HEK293 (cell line): ENCODE results near the gene SLC35G6.
"Not testable (repeated sequence)": the region's sequence is repeated elsewhere in the genome, so short reads cannot be mapped to it uniquely, and the experiment has no call there.

Source experiments
- CTCF ChIA-PET: fragments of 350-600 bp; formaldehyde crosslinking; extraction: SDS; loops from one replicate; lab custom pipeline; 2021; ENCODE audit warnings: antibody characterized with exemption; lab: Yijun Ruan, JAX
- POLR2A ChIA-PET: fragments of 300-600 bp; formaldehyde crosslinking; extraction: SDS; loops from one replicate; lab custom pipeline; 2020; ENCODE audit warnings: antibody characterized with exemption, inconsistent platforms; lab: Yijun Ruan, JAX
- H3K27ac ChIP-seq: fragments of 200-500 bp; sonication (Bioruptor generic); 2 replicates; pipeline ENCODE4 v1.5.1; 2014; ENCODE audit warnings: low read depth, low read length, control low read depth, inconsistent platforms; ENCODE audit errors: extremely low read depth
- H3K36me3 ChIP-seq, 2 experiments: fragments of 200-500 bp in 1 of 2; sonication (Bioruptor generic) in 1 of 2; 1 replicate in 1 of 2; 2 replicates in 1 of 2; pipeline ENCODE4 v1.5.1; 2014 to 2017; ENCODE audit warnings: inconsistent platforms in 2 of 2, low read length in 2 of 2; ENCODE audit not compliant: control insufficient read depth in 2 of 2, insufficient read depth in 1 of 2
- H3K4me1 ChIP-seq: fragments of 200-500 bp; sonication (Bioruptor generic); 2 replicates; pipeline ENCODE4 v1.5.1; 2014; ENCODE audit warnings: mild to moderate bottlenecking, low read length, inconsistent platforms; ENCODE audit not compliant: control insufficient read depth, insufficient read depth
- H3K4me3 ChIP-seq: 2 replicates; pipeline ENCODE4 v1.5.1; 2011; ENCODE audit warnings: low read depth, mild to moderate bottlenecking, control low read depth, low read length, moderate library complexity
- H3K9me3 ChIP-seq: fragments of 200-500 bp; sonication (Bioruptor generic); 2 replicates; pipeline ENCODE4 v1.5.1; 2014; ENCODE audit warnings: low read depth, low read length, inconsistent platforms; ENCODE audit not compliant: control insufficient read depth, insufficient read depth
- OVOL3 ChIP-seq: fragments of 450-650 bp; formaldehyde crosslinking; IDR thresholded peaks from 2 replicates; pipeline ENCODE4 v1.5.1; 2016; ENCODE audit warnings: missing biosample characterization, missing genetic modification characterization
- WT1 ChIP-seq: fragments of 450-650 bp; formaldehyde crosslinking; IDR thresholded peaks from 2 replicates; pipeline ENCODE4 v1.5.1; 2016; ENCODE audit warnings: missing biosample characterization, missing genetic modification characterization
- YY1 ChIP-seq: fragments of 450-650 bp; formaldehyde crosslinking; IDR thresholded peaks from 2 replicates; pipeline ENCODE4 v1.5.1; 2018; ENCODE audit warnings: missing biosample characterization, missing genetic modification characterization
- ZNF138 ChIP-seq: fragments of 450-650 bp; formaldehyde crosslinking; IDR thresholded peaks from 2 replicates; pipeline ENCODE4 v1.5.1; 2016; ENCODE audit warnings: missing biosample characterization, missing genetic modification characterization, borderline replicate concordance
- ZNF335 ChIP-seq: fragments of 450-650 bp; formaldehyde crosslinking; conservative IDR thresholded peaks from 2 replicates; pipeline ENCODE4 v1.5.1; 2016; ENCODE audit warnings: missing biosample characterization, missing genetic modification characterization
- ZNF394 ChIP-seq: fragments of 450-650 bp; formaldehyde crosslinking; IDR thresholded peaks from 2 replicates; pipeline ENCODE4 v1.5.1; 2016; ENCODE audit warnings: missing biosample characterization, missing genetic modification characterization, mild to moderate bottlenecking, moderate library complexity, borderline replicate concordance
- ZNF404 ChIP-seq: fragments of 450-650 bp; formaldehyde crosslinking; IDR thresholded peaks from 2 replicates; pipeline ENCODE4 v1.5.1; 2017; ENCODE audit warnings: missing biosample characterization, missing genetic modification characterization
- ZNF558 ChIP-seq: fragments of 450-650 bp; formaldehyde crosslinking; IDR thresholded peaks from 2 replicates; pipeline ENCODE4 v1.5.1; 2016; ENCODE audit warnings: missing biosample characterization, missing genetic modification characterization
- ZNF677 ChIP-seq: fragments of 450-650 bp; IDR thresholded peaks from 2 replicates; pipeline ENCODE4 v1.5.0; 2018; ENCODE audit warnings: missing biosample characterization, mild to moderate bottlenecking, missing genetic modification characterization, moderate library complexity
- TF ChIP-seq, protein P1 (sequence below): fragments of 450-650 bp; formaldehyde crosslinking; IDR thresholded peaks from 2 replicates; pipeline ENCODE4 v1.5.1; 2016; ENCODE audit warnings: missing biosample characterization, missing genetic modification characterization
- TF ChIP-seq, protein P2 (sequence below): fragments of 450-650 bp; formaldehyde crosslinking; IDR thresholded peaks from 2 replicates; pipeline ENCODE4 v1.5.1; 2017; ENCODE audit warnings: missing biosample characterization, missing genetic modification characterization
- TF ChIP-seq, protein P3 (sequence below): fragments of 450-650 bp; formaldehyde crosslinking; conservative IDR thresholded peaks from 2 replicates; pipeline ENCODE4 v1.5.1; 2016; ENCODE audit warnings: low read depth, missing biosample characterization, missing genetic modification characterization
- TF ChIP-seq, protein P4 (sequence below): fragments of 450-650 bp; formaldehyde crosslinking; IDR thresholded peaks from 2 replicates; pipeline ENCODE4 v1.5.1; 2016; ENCODE audit warnings: missing biosample characterization, missing genetic modification characterization
- TF ChIP-seq, protein P5 (sequence below): fragments of 450-650 bp; formaldehyde crosslinking; IDR thresholded peaks from 2 replicates; pipeline ENCODE4 v1.5.1; 2016; ENCODE audit warnings: missing biosample characterization, missing genetic modification characterization

The SLC35G6 gene

DNA sequence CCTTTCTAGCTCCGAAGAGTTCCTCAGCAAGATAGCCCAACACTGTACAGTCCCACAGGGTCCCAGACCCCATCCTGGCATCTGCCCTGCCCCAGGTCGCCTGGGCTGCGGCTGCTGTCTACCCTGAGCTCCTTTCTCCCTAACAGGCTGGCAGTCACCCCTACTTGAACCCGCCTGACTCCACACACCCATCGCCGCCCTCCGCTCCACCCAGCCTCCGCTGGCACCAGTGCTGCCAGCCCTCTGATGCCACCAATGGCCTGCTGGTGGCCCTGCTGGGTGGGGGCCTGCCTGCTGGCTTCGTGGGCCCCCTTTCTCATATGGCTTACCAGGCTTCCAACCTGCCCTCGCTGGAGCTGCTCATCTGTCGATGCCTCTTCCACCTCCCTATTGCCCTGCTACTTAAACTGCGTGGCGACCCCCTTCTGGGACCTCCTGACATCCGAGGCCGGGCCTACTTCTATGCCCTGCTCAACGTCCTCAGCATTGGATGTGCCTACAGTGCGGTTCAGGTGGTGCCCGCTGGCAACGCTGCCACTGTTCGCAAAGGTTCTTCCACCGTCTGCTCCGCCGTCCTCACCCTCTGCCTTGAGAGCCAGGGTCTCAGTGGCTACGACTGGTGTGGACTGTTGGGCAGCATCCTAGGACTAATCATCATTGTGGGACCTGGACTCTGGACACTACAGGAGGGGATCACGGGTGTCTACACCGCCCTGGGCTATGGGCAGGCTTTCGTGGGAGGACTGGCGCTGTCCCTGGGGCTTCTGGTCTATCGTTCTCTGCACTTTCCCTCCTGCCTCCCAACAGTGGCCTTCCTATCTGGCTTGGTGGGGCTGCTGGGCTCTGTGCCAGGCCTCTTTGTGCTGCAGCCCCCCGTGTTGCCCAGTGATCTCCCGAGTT, 846 bp downstream of the SLC35G6 start:
- not testable (repeated sequence) for H3K27ac ChIP-seq, H3K9me3 ChIP-seq, H3K4me3 ChIP-seq
- ChIA-PET POLR2A (interaction anchor here (0.6 to 3.9 kb wide), 2 partner anchors 33 to 78 kb away, joined by 3 to 27 read pairs; partner anchors contain the start of gene TMEM256), CTCF (interaction anchor here (0.6 to 1.1 kb wide), 4 partner anchors 45 to 572 kb away, joined by 3 to 5 read pairs (median 4); partner anchors contain the start of gene TMEM102)
- peaks cover 3 to 12% of the 10 kb centered on the region in 2 experiments; a peak in 2 of 3 replicates for H3K36me3 ChIP-seq
- H3K4me1 ChIP-seq = peaks cover 25% of the 10 kb centered on the region

DNA sequence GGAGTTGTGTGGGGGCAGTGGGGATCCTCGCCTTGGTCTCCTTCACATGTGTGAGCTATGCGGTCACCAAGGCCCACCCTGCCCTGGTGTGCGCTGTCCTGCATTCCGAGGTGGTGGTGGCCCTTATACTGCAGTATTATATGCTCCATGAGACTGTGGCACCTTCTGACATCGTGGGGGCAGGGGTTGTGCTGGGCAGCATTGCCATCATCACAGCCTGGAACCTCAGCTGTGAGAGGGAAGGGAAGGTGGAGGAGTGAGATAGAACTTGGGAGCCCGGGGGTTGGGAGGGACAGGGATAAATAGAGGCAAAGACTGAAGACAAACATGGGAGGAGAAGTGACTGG, 1.5 kb downstream of the SLC35G6 start:
- CTCF ChIA-PET, H3K9me3 ChIP-seq, H3K4me3 ChIP-seq: not testable (repeated sequence)
- peaks cover 4 to 19% of the 10 kb centered on the region in 2 experiments; a peak in 2 of 3 replicates for H3K36me3 ChIP-seq
- peaks cover 25% of the 10 kb centered on the region for H3K4me1 ChIP-seq
- POLR2A ChIA-PET = interaction anchor here (0.6 to 3.3 kb wide), 2 partner anchors 32 to 101 kb away, joined by 3 to 14 read pairs; partner anchors contain the start of gene MPDU1
- peak overlapping the region; percentile 100 for H3K27ac ChIP-seq

DNA sequence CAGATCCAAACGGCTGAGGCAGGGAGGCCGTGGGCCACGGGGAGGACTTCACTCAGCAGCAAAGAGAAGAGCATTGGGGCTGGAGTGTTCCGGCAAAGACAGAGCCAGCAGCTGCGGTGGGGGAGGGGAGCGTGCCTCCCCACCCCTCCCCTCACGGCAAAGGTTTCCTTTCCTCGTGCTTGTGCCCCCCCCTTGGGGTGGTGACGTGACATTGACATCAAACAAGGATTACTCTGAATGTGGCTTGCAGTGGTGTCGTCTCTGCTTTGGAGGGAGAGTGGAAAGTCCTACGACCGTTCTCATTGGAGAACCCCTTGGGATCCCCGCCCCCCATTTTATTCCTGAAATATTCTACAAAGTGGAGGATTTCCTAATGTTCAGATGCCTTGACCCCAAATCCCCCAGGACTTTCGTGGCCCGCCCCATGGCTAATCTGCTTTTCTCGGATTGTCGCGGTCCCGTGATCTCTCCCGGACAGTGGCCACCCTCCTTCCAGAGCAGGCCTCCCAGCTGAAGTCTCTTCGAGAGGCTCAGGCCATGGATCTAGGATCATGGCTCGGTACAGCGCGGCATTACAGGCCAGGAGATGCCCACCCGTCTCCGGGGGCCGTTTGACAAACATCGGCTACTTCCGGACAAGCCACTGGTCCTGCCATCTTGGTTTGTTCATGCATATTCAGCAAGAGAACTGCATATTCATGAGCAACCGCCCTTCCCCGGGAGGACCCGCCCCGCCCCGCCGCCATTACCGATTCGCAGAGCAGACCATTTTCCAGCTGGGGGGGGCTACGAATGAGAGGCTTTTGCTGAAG, 2.2 kb downstream of the SLC35G6 start:
- Histone ChIP-seq H3K4me3 (peak overlapping the region; percentile 87), H3K9me3 (no peaks in the 10 kb centered on the region), H3K36me3 (peaks cover 4 to 21% of the 10 kb centered on the region in 2 experiments; a peak in 2 of 3 replicates), H3K4me1 (peaks cover 19% of the 10 kb centered on the region), H3K27ac (peak overlapping the region; percentile 100)
- ChIA-PET POLR2A (interaction anchor here (0.5 to 3.8 kb wide), 36 partner anchors 7 to 447 kb away, joined by 3 to 39 read pairs (median 5); partner anchors contain the start of genes CD68, FGF11, FXR2 and MPDU1), CTCF (interaction anchor here (0.6 to 1.2 kb wide), 2 partner anchors 66 to 157 kb away, joined by 3 read pairs; no protein-coding TSS in a partner anchor)
- TF ChIP-seq, protein P1, sequence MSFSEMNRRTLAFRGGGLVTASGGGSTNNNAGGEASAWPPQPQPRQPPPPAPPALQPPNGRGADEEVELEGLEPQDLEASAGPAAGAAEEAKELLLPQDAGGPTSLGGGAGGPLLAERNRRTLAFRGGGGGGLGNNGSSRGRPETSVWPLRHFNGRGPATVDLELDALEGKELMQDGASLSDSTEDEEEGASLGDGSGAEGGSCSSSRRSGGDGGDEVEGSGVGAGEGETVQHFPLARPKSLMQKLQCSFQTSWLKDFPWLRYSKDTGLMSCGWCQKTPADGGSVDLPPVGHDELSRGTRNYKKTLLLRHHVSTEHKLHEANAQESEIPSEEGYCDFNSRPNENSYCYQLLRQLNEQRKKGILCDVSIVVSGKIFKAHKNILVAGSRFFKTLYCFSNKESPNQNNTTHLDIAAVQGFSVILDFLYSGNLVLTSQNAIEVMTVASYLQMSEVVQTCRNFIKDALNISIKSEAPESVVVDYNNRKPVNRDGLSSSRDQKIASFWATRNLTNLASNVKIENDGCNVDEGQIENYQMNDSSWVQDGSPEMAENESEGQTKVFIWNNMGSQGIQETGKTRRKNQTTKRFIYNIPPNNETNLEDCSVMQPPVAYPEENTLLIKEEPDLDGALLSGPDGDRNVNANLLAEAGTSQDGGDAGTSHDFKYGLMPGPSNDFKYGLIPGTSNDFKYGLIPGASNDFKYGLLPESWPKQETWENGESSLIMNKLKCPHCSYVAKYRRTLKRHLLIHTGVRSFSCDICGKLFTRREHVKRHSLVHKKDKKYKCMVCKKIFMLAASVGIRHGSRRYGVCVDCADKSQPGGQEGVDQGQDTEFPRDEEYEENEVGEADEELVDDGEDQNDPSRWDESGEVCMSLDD (tag by site-specific recombination) = peak; percentile 94
- peak; percentile 92 for TF ChIP-seq ZNF335
- no peak for TF ChIP-seq OVOL3 (tag by site-specific recombination)
- TF ChIP-seq YY1 (tag by site-specific recombination) = peak; percentile 70; the same call in 1 of the 2 replicates
- TF ChIP-seq ZNF394 = peak; percentile 22; the same call in 1 of the 2 replicates
- TF ChIP-seq, protein P2, sequence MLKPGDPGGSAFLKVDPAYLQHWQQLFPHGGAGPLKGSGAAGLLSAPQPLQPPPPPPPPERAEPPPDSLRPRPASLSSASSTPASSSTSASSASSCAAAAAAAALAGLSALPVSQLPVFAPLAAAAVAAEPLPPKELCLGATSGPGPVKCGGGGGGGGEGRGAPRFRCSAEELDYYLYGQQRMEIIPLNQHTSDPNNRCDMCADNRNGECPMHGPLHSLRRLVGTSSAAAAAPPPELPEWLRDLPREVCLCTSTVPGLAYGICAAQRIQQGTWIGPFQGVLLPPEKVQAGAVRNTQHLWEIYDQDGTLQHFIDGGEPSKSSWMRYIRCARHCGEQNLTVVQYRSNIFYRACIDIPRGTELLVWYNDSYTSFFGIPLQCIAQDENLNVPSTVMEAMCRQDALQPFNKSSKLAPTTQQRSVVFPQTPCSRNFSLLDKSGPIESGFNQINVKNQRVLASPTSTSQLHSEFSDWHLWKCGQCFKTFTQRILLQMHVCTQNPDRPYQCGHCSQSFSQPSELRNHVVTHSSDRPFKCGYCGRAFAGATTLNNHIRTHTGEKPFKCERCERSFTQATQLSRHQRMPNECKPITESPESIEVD (tag by site-specific recombination) = no peak
- TF ChIP-seq, protein P3, sequence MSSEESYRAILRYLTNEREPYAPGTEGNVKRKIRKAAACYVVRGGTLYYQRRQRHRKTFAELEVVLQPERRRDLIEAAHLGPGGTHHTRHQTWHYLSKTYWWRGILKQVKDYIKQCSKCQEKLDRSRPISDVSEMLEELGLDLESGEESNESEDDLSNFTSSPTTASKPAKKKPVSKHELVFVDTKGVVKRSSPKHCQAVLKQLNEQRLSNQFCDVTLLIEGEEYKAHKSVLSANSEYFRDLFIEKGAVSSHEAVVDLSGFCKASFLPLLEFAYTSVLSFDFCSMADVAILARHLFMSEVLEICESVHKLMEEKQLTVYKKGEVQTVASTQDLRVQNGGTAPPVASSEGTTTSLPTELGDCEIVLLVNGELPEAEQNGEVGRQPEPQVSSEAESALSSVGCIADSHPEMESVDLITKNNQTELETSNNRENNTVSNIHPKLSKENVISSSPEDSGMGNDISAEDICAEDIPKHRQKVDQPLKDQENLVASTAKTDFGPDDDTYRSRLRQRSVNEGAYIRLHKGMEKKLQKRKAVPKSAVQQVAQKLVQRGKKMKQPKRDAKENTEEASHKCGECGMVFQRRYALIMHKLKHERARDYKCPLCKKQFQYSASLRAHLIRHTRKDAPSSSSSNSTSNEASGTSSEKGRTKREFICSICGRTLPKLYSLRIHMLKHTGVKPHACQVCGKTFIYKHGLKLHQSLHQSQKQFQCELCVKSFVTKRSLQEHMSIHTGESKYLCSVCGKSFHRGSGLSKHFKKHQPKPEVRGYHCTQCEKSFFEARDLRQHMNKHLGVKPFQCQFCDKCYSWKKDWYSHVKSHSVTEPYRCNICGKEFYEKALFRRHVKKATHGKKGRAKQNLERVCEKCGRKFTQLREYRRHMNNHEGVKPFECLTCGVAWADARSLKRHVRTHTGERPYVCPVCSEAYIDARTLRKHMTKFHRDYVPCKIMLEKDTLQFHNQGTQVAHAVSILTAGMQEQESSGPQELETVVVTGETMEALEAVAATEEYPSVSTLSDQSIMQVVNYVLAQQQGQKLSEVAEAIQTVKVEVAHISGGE (tag by site-specific recombination) = peak; percentile 27
- TF ChIP-seq, protein P4, sequence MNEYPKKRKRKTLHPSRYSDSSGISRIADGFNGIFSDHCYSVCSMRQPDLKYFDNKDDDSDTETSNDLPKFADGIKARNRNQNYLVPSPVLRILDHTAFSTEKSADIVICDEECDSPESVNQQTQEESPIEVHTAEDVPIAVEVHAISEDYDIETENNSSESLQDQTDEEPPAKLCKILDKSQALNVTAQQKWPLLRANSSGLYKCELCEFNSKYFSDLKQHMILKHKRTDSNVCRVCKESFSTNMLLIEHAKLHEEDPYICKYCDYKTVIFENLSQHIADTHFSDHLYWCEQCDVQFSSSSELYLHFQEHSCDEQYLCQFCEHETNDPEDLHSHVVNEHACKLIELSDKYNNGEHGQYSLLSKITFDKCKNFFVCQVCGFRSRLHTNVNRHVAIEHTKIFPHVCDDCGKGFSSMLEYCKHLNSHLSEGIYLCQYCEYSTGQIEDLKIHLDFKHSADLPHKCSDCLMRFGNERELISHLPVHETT (tag by site-specific recombination) = peak; percentile 36; the same call in 1 of the 2 replicates
- peak; percentile 78 for TF ChIP-seq WT1
- peak; percentile 65; the same call in 1 of the 2 replicates for TF ChIP-seq ZNF558 (tag by site-specific recombination)
- TF ChIP-seq ZNF677 (tag by site-specific recombination) = no peak
- TF ChIP-seq, protein P5, sequence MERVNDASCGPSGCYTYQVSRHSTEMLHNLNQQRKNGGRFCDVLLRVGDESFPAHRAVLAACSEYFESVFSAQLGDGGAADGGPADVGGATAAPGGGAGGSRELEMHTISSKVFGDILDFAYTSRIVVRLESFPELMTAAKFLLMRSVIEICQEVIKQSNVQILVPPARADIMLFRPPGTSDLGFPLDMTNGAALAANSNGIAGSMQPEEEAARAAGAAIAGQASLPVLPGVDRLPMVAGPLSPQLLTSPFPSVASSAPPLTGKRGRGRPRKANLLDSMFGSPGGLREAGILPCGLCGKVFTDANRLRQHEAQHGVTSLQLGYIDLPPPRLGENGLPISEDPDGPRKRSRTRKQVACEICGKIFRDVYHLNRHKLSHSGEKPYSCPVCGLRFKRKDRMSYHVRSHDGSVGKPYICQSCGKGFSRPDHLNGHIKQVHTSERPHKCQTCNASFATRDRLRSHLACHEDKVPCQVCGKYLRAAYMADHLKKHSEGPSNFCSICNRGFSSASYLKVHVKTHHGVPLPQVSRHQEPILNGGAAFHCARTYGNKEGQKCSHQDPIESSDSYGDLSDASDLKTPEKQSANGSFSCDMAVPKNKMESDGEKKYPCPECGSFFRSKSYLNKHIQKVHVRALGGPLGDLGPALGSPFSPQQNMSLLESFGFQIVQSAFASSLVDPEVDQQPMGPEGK (tag by site-specific recombination) = peak; percentile 94
- TF ChIP-seq ZNF138 = no peak
- no peak for TF ChIP-seq ZNF404 (tag by site-specific recombination)
